GM12878 (cell line): ENCODE results near the gene RAF1. TPM values are rescaled to one million over a fixed set of nuclear protein-coding genes. Genes with fewer than 3 reads are reported as not detected.

Experiments used
- ATAC-seq: fragments of 200-7000 bp; cut with Tn5 transposase; 3 replicates; pipeline ENCODE4 v1.9.1; 2020; ENCODE audit warnings: mild to moderate bottlenecking, moderate library complexity
- BruUV-seq: library from RNA; stranded (reverse); fragments of 400-500 nt; replicated peaks from 2 replicates; lab custom pipeline; 2021; lab: Mats Ljungman, UMichigan
- CTCF ChIA-PET: fragments of 300-600 bp; sonication (Branson Sonifier 250); formaldehyde crosslinking; extraction: SDS; loops from one replicate; lab custom pipeline; 2021; ENCODE audit warnings: inconsistent platforms; lab: Yijun Ruan, JAX
- POLR2A ChIA-PET: fragments of 350-600 bp; formaldehyde crosslinking; extraction: SDS; loops from one replicate; lab custom pipeline; 2021; ENCODE audit warnings: inconsistent platforms; lab: Charles Lee
- RAD21 ChIA-PET: fragments of 300-600 bp; sonication (Branson Sonifier 250); formaldehyde crosslinking; loops from one replicate; lab custom pipeline; 2023; ENCODE audit warnings: antibody characterized with exemption; ENCODE audit not compliant: unreplicated experiment; lab: Charles Lee
- SMC1A ChIA-PET: fragments of 300-600 bp; sonication (Branson Sonifier 250); formaldehyde crosslinking; loops from one replicate; lab custom pipeline; 2023; ENCODE audit not compliant: unreplicated experiment, uncharacterized antibody; lab: Charles Lee
- DNase-seq: peaks from one replicate; pipeline ENCODE4 v3.0.0-alpha.2; 2011; ENCODE audit warnings: low read depth, low spot score
- FAIRE-seq: peaks from 3 replicates; lab custom pipeline; 2011; peaks lifted over from hg19 to GRCh38; lab: Jason Lieb, UNC
- H2AFZ ChIP-seq: 2 replicates; pipeline ENCODE4 v1.6.0; 2011; ENCODE audit warnings: low read depth, low read length, control low read depth; ENCODE audit not compliant: control insufficient read depth
- H3K27ac ChIP-seq: 2 replicates; pipeline ENCODE4 v1.5.1; 2011; ENCODE audit warnings: control low read depth; ENCODE audit not compliant: control insufficient read depth, insufficient read depth
- H3K27me3 ChIP-seq, 2 experiments: replicated peaks in 1 of 2; 2 replicates each; pipeline versions ENCODE4 v1.6.0 to v1.6.1; 2011; ENCODE audit warnings: low read length in 1 of 2; ENCODE audit not compliant: control insufficient read depth in 2 of 2, insufficient read depth in 2 of 2
- H3K36me3 ChIP-seq, 2 experiments: 2 replicates each; pipeline ENCODE4 v1.5.1; 2011; ENCODE audit warnings: low read length in 1 of 2; ENCODE audit not compliant: control insufficient read depth in 2 of 2, insufficient read depth in 2 of 2
- H3K4me1 ChIP-seq: 2 replicates; pipeline ENCODE4 v1.6.1; 2011; ENCODE audit warnings: mild to moderate bottlenecking, low read length, moderate library complexity, mixed read lengths; ENCODE audit not compliant: control insufficient read depth, insufficient read depth
- H3K4me2 ChIP-seq: 2 replicates; pipeline ENCODE4 v1.6.0; 2011; ENCODE audit warnings: control low read depth; ENCODE audit not compliant: control insufficient read depth, insufficient read depth
- H3K4me3 ChIP-seq: fragments of 200-600 bp; sonication (generic); 2 replicates; pipeline ENCODE4 v1.5.1; 2016
- H3K79me2 ChIP-seq: 2 replicates; pipeline ENCODE4 v1.6.0; 2011; ENCODE audit warnings: low read length; ENCODE audit not compliant: control insufficient read depth, insufficient read depth
- H3K9ac ChIP-seq: 2 replicates; pipeline ENCODE4 v1.8.0; 2011; ENCODE audit warnings: low read length, control low read depth, mixed read lengths; ENCODE audit not compliant: control insufficient read depth, insufficient read depth
- H3K9me3 ChIP-seq: replicated peaks from 3 replicates; pipeline ENCODE4 v1.5.1; 2011; ENCODE audit warnings: mild to moderate bottlenecking, low read length; ENCODE audit not compliant: control insufficient read depth, insufficient read depth
- H4K20me1 ChIP-seq: 2 replicates; pipeline ENCODE4 v1.6.0; 2011; ENCODE audit not compliant: control insufficient read depth, insufficient read depth
- CBX5 ChIP-seq: sonication (generic); IDR thresholded peaks from 2 replicates; pipeline ENCODE4 v1.6.1; 2016; ENCODE audit warnings: low read depth, moderate library complexity, mild to moderate bottlenecking, inconsistent platforms
- CEBPB ChIP-seq, 2 experiments: fragments of 150-350 bp in 1 of 2; IDR thresholded peaks; 2 replicates each; pipeline ENCODE4 v1.6.1; 2012 to 2014; ENCODE audit warnings: low read depth in 2 of 2, low read length in 2 of 2, borderline replicate concordance in 1 of 2, inconsistent platforms in 1 of 2
- CHD1 ChIP-seq: IDR thresholded peaks from 2 replicates; pipeline ENCODE4 v1.6.1; 2012; ENCODE audit warnings: low read depth, low read length, improper control_type of control experiment
- FOXM1 ChIP-seq: IDR thresholded peaks from 2 replicates; pipeline ENCODE4 v1.6.1; 2012; ENCODE audit warnings: low read depth, mild to moderate bottlenecking, inconsistent platforms, low read length, moderate library complexity
- JUNB ChIP-seq: IDR thresholded peaks from 2 replicates; pipeline ENCODE4 v1.6.1; 2016; ENCODE audit warnings: antibody characterized with exemption, mild to moderate bottlenecking
- NFXL1 ChIP-seq: fragments of 450-650 bp; IDR thresholded peaks from 2 replicates; pipeline ENCODE4 v1.6.1; 2017; ENCODE audit warnings: antibody characterized with exemption, mild to moderate bottlenecking, borderline replicate concordance
- NR2C1 ChIP-seq: fragments of 450-650 bp; IDR thresholded peaks from 2 replicates; pipeline ENCODE4 v1.6.1; 2017; ENCODE audit warnings: antibody characterized with exemption, mild to moderate bottlenecking, moderate library complexity
- SMAD5 ChIP-seq: IDR thresholded peaks from 2 replicates; pipeline ENCODE4 v1.6.1; 2016; ENCODE audit warnings: antibody characterized with exemption, low read depth
- SREBF1 ChIP-seq: IDR thresholded peaks from 2 replicates; pipeline ENCODE4 v1.6.1; 2012; ENCODE audit warnings: mild to moderate bottlenecking, low read length
- ZNF217 ChIP-seq: fragments of 450-650 bp; IDR thresholded peaks from 2 replicates; pipeline ENCODE4 v1.6.1; 2017; ENCODE audit warnings: antibody characterized with exemption, mild to moderate bottlenecking
- ZNF384 ChIP-seq: IDR thresholded peaks from 2 replicates; pipeline ENCODE4 v1.6.1; 2012; ENCODE audit warnings: low read depth, mild to moderate bottlenecking, low read length, improper control_type of control experiment, borderline replicate concordance
- WGBS: methylation state at CpG from one replicate; pipeline ENCODE4 v1.1.6; 2016; ENCODE audit warnings: low lambda C conversion rate; ENCODE audit not compliant: insufficient replicate concordance, insufficient coverage; ENCODE audit errors: missing lambda C conversion rate; 5-methylcytosine and 5-hydroxymethylcytosine counted together
- in situ Hi-C: fragments of 300-500 bp; cut with MboI; formaldehyde crosslinking; loops from 9 replicates; pipeline ENCODE4 v1.14.3; 2018; ENCODE audit warnings: mixed read lengths
- intact Hi-C: fragments of 100-400 bp; cut with micrococcal nuclease; formaldehyde crosslinking; loops from one replicate; pipeline ENCODE4 v1.14.2; 2022; ENCODE audit not compliant: unreplicated experiment
- polyA plus RNA-seq, 11 experiments: library from polyadenylated mRNA; depleted of rRNA in 4 of 11; unstranded in 6 of 11; stranded (reverse) in 5 of 11; fragments of >200 nt; fragmentation: Nextera tagmentation in 4 of 11; fragmentation: Illumina TruSeq in 1 of 11; extraction: Ambion mirVana in 4 of 11; extraction: Trizol in 1 of 11; gene quantifications; 1 replicate in 1 of 11; 2 replicates in 10 of 11; pipeline versions ENCODE4 v1.2.1 to v1.2.3, GENCODE V29; 2011 to 2016; ENCODE audit warnings: inconsistent platforms in 2 of 11, missing spikeins in 2 of 11, low read depth in 1 of 11
- total RNA-seq, 4 experiments: library from RNA; depleted of rRNA in 3 of 4; stranded (reverse); fragments of >200 nt in 3 of 4; fragmentation: Illumina TruSeq in 1 of 4; extraction: Trizol in 1 of 4; gene quantifications; 2 replicates each; pipeline versions ENCODE4 v1.2.1 to v1.2.3, GENCODE V29; 2013 to 2021
- TF ChIP-seq, protein P1 (sequence below): IDR thresholded peaks from 2 replicates; pipeline ENCODE4 v1.6.1; 2012; ENCODE audit warnings: low read depth, low read length, improper control_type of control experiment
- TF ChIP-seq, protein P2 (sequence below): fragments of 150-350 bp; IDR thresholded peaks from 2 replicates; pipeline ENCODE4 v1.6.1; 2016; ENCODE audit warnings: low read depth, low read length
- TF ChIP-seq, protein P3 (sequence below): fragments of 450-650 bp; IDR thresholded peaks from 2 replicates; pipeline ENCODE4 v1.6.1; 2017; ENCODE audit warnings: antibody characterized with exemption, mild to moderate bottlenecking, moderate library complexity

The RAF1 gene
- total and polyA plus RNA-seq, 10 of the 15 experiments (the other 5 are each of a cell fraction or from before 2014, with no cell fraction given): 20.4 to 151 (median 77.8) TPM

DNA sequence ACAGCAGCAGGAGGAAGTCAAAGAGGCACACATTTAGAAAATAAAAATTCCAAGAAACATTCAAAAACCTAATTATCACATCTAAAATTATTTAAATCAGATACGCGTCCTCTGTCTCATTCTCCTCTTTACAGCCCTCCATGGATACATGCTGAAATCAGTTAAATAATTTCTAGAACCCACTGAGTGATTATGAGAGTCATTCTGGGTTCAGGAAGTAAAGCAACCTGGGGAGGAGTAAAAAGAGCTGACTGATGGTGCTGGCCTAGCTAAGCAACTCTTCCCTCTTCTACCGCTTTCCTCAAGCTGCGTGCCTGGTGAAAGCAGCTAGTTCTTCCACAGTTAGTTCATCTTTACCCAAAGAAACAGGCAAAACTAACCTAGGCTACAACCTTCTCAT lies 48.7 kb downstream of the RAF1 start:
- ChIA-PET RAD21 (interaction anchor here (0.6 to 1.6 kb wide), 6 partner anchors 8 to 49 kb away, joined by 3 to 8 read pairs (median 3); partner anchors contain the start of gene RAF1), SMC1A (interaction anchor here (0.7 to 3.2 kb wide), 7 partner anchors 9 to 47 kb away, joined by 3 to 11 read pairs (median 4); no protein-coding TSS in a partner anchor), CTCF (interaction anchor here (0.5 to 1.2 kb wide), 3 partner anchors 45 to 227 kb away, joined by 3 read pairs; no protein-coding TSS in a partner anchor), POLR2A (interaction anchor here (0.9 to 1.0 kb wide), 2 partner anchors 18 to 45 kb away, joined by 4 to 6 read pairs; no protein-coding TSS in a partner anchor)
- ATAC-seq (no peak), DNase-seq (no peak), FAIRE-seq (no peak)
- Histone ChIP-seq H3K4me3 (no peak overlapping the region), H3K9me3 (no peaks in the 10 kb centered on the region), H3K36me3 (peaks cover 4 to 14% of the 10 kb centered on the region in 2 experiments; a peak in 3 of 4 replicates), H3K4me2 (no peak overlapping the region), H3K27me3 (no peaks in the 10 kb centered on the region), H2AFZ (no peak overlapping the region), H4K20me1 (no peaks in the 10 kb centered on the region), H3K79me2 (peaks cover 16% of the 10 kb centered on the region), H3K9ac (no peak overlapping the region), H3K27ac (no peak overlapping the region), H3K4me1 (no peaks in the 10 kb centered on the region)
- in situ Hi-C loops (no loop called here), intact Hi-C loops (no loop called here)
- BruUV-seq: no TSS peak
- WGBS: 88% methylated on average over 4 of the region's 4 CpGs
- TF ChIP-seq SREBF1: no peak
- TF ChIP-seq, protein P1, sequence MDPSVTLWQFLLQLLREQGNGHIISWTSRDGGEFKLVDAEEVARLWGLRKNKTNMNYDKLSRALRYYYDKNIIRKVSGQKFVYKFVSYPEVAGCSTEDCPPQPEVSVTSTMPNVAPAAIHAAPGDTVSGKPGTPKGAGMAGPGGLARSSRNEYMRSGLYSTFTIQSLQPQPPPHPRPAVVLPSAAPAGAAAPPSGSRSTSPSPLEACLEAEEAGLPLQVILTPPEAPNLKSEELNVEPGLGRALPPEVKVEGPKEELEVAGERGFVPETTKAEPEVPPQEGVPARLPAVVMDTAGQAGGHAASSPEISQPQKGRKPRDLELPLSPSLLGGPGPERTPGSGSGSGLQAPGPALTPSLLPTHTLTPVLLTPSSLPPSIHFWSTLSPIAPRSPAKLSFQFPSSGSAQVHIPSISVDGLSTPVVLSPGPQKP: no peak
- TF ChIP-seq JUNB: no peak
- TF ChIP-seq SMAD5: no peak
- TF ChIP-seq NFXL1: no peak
- TF ChIP-seq NR2C1: no peak
- TF ChIP-seq CBX5: no peak
- no peak for TF ChIP-seq CEBPB (IDR thresholded peaks at IDR 0.05; ENCODE audit: borderline replicate concordance in 1 of 2, low read depth in 2 of 2, low read length in 2 of 2)
- TF ChIP-seq, protein P2, sequence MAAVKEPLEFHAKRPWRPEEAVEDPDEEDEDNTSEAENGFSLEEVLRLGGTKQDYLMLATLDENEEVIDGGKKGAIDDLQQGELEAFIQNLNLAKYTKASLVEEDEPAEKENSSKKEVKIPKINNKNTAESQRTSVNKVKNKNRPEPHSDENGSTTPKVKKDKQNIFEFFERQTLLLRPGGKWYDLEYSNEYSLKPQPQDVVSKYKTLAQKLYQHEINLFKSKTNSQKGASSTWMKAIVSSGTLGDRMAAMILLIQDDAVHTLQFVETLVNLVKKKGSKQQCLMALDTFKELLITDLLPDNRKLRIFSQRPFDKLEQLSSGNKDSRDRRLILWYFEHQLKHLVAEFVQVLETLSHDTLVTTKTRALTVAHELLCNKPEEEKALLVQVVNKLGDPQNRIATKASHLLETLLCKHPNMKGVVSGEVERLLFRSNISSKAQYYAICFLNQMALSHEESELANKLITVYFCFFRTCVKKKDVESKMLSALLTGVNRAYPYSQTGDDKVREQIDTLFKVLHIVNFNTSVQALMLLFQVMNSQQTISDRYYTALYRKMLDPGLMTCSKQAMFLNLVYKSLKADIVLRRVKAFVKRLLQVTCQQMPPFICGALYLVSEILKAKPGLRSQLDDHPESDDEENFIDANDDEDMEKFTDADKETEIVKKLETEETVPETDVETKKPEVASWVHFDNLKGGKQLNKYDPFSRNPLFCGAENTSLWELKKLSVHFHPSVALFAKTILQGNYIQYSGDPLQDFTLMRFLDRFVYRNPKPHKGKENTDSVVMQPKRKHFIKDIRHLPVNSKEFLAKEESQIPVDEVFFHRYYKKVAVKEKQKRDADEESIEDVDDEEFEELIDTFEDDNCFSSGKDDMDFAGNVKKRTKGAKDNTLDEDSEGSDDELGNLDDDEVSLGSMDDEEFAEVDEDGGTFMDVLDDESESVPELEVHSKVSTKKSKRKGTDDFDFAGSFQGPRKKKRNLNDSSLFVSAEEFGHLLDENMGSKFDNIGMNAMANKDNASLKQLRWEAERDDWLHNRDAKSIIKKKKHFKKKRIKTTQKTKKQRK: no peak
- TF ChIP-seq ZNF217: no peak
- TF ChIP-seq CHD1: no peak
- TF ChIP-seq FOXM1: no peak
- TF ChIP-seq ZNF384: no peak
- TF ChIP-seq, protein P3, sequence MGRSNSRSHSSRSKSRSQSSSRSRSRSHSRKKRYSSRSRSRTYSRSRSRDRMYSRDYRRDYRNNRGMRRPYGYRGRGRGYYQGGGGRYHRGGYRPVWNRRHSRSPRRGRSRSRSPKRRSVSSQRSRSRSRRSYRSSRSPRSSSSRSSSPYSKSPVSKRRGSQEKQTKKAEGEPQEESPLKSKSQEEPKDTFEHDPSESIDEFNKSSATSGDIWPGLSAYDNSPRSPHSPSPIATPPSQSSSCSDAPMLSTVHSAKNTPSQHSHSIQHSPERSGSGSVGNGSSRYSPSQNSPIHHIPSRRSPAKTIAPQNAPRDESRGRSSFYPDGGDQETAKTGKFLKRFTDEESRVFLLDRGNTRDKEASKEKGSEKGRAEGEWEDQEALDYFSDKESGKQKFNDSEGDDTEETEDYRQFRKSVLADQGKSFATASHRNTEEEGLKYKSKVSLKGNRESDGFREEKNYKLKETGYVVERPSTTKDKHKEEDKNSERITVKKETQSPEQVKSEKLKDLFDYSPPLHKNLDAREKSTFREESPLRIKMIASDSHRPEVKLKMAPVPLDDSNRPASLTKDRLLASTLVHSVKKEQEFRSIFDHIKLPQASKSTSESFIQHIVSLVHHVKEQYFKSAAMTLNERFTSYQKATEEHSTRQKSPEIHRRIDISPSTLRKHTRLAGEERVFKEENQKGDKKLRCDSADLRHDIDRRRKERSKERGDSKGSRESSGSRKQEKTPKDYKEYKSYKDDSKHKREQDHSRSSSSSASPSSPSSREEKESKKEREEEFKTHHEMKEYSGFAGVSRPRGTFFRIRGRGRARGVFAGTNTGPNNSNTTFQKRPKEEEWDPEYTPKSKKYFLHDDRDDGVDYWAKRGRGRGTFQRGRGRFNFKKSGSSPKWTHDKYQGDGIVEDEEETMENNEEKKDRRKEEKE: no peak
